Stimulated activated CD4-positive, alpha-beta T cell treated with anti-CD3 and anti-CD28 coated beads, TNF-alpha, amount 100 ng/mL, for 24 hours (primary cell): ENCODE measurements around the gene DFFA.

Source experiments
- DNase-seq, 3 experiments: peaks; one replicate each; pipeline ENCODE4 v3.0.0-alpha.2; 2020; ENCODE audit warnings: low read depth in 3 of 3

DFFA gene, protein sequence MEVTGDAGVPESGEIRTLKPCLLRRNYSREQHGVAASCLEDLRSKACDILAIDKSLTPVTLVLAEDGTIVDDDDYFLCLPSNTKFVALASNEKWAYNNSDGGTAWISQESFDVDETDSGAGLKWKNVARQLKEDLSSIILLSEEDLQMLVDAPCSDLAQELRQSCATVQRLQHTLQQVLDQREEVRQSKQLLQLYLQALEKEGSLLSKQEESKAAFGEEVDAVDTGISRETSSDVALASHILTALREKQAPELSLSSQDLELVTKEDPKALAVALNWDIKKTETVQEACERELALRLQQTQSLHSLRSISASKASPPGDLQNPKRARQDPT

GRCh38 chr1:10472220-10473144, at the start of gene DFFA:
Gene DFFA (minus strand): TSS chr1:10472529. CDS start chr1:10472458, 71 bp downstream.
- peak; percentile 78 to 90 (median 86) for DNase-seq

- no peak for DNase-seq
Observed at GRCh38 chr1:10521537-10522157, 49.3 kb upstream of the DFFA start.

DNA sequence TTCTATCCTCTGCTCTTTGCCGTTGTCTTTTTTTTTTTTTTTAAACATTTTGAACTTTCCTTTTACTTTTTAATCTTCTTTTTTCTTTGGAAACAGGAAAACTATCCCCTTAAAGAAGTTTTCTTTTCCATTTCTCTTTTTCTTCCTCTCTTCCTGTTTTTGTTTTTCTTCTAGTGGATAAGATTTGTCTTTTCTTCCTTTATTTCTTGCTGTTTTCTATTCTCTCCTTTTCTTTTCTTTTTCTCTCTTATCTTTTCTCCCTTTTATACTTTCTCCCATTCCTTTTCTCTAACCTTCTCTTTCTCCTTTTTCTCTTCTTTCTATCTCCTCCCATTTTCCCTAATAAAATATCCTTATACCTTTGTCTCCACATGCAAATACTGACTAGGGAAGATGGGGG, 48.6 kb upstream of the DFFA start:
- DNase-seq = no peak

- DNase-seq = no peak
Observed at GRCh38 chr1:10520497-10520896, 48.2 kb upstream of the DFFA start.

GRCh38 chr1:10519016-10519417, 46.7 kb upstream of the DFFA start:
- DNase-seq = no peak

DNA sequence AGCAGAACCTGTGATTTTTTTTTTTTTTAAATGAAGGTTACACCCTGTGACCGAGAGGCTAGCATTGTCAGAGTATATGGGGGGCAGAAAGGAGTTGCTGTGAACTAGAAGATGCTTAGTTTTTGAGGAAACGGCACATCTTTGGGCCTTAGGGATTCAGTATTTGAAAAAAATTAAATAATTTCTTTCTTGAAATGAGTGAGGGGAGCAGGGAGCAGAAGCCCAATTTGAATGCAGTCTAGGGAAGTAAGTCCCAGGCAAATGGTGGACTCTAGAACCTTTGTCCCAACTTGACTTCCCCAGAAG, 45.3 kb upstream of the DFFA start:
- DNase-seq = no peak

DNA sequence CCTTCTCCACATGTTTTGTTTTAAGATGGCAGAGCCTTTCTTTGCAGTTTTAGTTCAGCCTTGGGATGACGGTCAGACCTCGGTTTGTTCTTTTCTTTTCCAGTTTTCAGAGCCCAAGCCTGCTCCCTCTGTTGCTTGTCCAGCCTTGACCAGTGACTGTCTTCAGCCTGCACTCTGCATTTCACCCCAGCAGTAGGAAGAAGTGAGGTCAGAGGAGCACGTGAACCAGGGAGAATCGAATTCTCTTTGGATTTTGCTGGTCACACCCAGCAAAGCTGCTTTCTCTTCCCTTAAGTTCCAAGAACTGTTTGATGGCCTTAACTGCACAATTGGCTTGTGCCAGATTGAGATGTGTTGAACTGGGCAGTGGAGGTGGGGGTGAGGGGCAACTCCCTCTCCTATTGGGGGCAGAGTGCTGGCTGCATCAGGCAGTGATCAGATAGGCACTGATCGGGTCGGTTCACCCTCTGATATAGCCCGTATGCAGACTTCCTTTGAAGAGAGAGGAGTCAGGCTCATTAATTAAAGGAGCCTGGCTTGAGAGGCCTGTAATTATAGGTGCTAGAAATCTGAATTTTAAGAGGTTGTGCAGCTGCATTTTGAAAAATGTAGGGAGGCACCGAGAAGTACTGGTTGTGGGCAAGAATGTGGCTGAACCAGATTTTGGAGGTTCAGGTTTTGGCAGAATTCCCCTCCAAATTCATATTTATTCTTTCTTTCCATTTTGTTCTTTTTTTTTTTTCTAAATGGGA, 44.8 kb upstream of the DFFA start:
- DNase-seq = no peak

DNA sequence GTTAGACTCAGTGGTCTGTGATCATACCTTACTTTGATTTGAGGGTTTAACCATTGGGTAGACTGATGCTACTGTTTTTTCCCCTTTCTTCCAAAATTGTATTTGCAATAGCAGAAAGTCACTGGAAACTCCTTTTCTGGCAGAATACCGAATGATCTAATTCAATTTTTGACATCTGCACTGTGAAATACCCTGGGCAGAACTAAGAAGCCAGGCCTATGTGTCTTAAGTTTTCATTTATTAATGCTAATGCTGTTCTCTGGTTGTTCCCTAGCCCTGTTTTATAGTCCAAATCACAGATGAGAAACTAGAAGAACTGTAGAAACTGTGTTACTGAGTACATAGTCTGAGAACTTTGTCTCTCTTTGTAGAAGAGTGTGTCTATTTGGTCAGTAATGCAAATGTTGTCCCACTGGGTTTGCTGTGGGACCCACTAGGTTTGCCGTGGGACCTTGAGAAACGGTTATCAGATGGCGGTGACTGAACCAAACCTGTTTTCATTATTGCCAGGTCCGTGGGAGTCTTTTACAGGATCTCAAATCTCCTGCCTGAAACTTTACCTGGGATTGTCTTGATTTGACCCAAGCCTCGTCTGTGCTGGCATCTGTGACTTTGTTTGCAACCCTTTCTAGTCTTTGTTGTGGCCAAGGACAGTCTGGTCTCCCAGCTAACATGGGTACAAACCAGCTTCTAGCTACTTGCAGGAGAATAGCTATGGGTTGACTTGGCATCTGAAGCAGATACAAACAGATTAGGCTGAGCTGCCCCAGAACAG, 43.8 kb upstream of the DFFA start:
- no peak for DNase-seq

GRCh38 chr1:10515301-10515975, 43.1 kb upstream of the DFFA start:
- DNase-seq = no peak

GRCh38 chr1:10514490-10515235, 42.3 kb upstream of the DFFA start:
- DNase-seq = no peak

DNA sequence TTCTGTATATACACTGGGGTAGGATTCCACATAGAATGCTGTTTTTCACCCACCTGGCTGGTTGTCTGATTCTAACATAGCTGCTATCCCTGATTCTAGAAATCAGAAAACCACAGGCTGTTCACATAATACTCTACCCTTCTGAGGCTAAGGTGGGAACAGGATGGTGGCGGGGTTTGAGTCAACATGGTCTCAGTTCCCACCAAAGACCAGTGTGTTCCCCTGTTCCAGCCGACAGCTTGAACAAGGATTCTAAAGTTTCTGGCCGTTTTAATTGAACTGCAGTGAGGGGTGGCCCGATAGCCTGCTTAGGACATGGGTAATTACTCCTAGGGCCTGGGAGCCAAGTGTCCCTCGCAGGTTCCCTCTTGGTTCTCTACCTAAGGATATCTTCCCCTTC, 40.9 kb upstream of the DFFA start:
- DNase-seq = no peak

DNA sequence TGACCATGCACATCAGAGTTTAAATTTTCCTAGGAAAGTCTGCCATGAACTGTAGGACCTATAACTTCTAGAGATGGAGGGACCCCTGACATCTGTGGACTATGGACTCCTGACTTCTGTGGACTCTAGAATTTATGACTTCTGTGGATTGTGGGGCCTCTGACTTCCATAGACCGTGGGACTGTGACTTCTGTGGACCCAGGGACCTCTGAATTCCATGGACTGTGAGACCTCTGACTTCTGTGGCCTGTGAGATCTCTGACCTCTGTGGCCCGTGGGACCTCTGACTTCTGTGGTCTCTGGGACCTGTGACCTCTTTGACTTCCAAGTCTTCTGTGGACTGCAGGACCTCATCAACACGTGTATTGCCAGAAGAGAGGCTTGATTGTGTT, 39.2 kb upstream of the DFFA start:
- DNase-seq = no peak

DNA sequence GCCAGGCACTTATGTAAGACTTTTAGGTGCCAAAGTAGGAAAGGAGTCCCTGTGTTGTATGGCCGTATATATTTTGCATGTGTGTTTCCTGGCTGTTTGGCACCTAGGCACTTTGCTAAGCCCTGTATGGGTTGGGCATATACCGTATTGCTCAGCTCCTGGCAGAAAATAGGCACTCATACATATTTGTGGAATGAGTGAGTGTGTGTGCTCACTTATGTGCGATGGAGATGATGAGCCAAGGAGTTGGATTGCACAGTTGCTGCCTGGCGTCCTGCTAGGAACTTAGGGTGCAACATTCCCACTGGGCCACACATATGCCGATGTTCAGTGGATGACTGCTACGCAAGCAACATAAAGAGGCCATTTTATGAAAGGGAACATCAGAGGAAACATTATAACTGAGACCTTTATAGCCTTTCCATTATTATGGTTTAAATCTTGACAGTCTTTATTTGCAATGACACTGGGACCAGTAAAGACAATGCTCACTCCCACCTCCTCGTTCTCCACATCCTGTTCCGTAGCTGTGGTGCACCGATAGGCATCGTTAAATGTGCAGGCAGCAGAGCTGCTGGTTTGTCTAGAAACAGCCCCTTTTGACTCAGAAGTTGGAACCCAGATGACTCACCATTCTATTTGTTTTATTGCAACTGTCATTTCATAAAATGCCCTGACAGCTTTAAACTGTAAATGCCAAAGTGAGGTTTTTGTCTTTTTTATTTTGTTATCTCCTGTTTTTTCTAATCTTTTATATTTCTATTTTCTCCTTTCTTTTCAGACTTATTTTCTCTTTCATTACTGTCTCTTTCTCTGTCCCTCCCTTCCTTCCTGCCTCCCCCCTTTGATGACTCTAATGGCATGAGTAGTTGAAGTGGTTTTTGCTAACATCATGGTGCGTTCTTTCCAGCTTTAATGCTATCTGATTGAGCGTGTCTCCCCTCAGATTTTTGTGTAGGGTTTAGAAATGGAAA, 38.5 kb upstream of the DFFA start:
- DNase-seq = peak; percentile 50 to 77 (median 74)

- DNase-seq = no peak
Observed at GRCh38 chr1:10509809-10510509, 37.6 kb upstream of the DFFA start.

DNA sequence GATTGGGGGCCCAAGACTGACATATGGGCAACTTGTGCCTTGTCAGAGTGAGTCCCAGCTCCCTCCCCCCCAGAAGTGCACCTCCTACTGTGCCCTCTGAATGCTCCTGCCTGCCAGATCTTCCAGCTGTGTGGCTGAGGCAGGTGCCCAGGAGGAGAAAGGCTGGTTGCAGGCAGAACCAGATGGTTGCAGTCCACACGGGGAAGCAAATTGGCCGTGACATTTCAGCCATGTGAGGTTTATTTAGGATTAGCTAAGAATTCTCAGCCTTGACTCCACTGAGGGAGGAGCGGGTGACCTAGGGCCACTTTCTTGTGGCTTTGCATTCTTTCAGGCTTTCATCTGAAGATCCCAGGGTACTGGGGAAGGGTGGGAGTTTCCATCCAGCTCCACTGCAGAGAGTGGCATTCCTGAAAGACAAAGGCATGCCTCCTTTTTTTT, 36.2 kb upstream of the DFFA start:
- DNase-seq = no peak

DNA sequence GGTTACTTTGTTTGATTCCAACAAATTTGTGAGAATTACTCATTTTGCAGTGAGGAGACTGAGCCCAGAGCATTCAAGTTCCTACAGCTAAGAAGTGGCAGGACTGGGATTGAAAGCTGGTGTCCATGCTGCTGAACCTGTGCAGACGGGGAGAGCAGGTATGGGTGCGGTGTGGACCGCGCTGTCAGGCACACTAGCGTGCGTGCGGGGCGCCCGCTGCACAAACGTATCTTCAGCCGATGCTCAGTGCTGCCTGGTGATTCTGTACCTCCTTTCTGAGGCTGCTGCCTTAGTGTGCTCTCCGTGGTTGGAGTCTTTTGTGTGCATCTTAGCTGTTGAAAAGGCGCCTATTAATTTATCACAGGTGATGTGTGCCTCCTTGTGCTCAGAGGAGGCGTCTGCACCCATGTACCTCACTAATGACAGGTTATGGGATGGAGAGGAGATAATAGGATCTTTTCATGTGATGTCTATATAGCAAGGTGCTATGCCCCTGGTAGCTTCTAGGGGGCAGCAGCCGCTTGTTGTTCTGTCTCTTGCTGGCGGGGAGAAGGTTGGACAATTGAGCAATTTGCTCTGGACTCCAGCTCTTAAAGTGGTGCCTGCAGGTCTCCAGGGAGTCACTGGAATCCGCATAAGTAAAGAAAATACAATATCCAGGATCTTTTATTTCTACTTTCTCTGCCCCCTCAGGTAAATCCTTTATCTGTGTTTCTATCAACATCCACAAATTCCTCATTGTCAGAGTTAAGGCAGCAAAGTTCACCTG, 35.0 kb upstream of the DFFA start:
- peak in 1 of 3 experiments; percentile 30 for DNase-seq

DNA sequence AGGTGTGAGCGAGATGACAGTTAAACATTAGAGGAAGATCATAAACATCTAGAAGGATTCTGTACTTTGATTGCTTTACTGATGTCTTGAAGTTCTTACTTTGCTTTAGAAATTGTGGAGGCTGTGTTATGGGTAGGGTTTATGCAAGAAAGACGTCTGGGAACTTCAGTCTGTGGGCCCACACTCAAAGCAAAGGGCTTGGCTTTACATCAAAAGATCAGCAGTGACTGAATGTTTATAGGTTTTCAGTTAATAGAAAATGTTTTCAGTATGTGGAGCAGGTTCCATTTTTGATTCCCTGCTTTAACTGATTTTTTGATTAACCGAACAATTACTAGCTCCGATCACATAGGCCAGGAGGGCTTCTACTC, 34.3 kb upstream of the DFFA start:
- no peak for DNase-seq
